Measurements from ENCODE around the gene NKG7.

GRCh38 chr19:51365965-51366388 lies 6.5 kb downstream of the NKG7 start, which contains the start of gene ETFB:
- TF ChIP-seq, protein P1, sequence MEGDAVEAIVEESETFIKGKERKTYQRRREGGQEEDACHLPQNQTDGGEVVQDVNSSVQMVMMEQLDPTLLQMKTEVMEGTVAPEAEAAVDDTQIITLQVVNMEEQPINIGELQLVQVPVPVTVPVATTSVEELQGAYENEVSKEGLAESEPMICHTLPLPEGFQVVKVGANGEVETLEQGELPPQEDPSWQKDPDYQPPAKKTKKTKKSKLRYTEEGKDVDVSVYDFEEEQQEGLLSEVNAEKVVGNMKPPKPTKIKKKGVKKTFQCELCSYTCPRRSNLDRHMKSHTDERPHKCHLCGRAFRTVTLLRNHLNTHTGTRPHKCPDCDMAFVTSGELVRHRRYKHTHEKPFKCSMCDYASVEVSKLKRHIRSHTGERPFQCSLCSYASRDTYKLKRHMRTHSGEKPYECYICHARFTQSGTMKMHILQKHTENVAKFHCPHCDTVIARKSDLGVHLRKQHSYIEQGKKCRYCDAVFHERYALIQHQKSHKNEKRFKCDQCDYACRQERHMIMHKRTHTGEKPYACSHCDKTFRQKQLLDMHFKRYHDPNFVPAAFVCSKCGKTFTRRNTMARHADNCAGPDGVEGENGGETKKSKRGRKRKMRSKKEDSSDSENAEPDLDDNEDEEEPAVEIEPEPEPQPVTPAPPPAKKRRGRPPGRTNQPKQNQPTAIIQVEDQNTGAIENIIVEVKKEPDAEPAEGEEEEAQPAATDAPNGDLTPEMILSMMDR (IDR thresholded peaks at IDR 0.05), result no peak
- TF ChIP-seq POLR2A (IDR thresholded peaks at IDR 0.05) (peak; percentile 62 to 63), POLR2AphosphoS5 (IDR thresholded peaks at IDR 0.05) (peak; percentile 72), EP300 (IDR thresholded peaks at IDR 0.05) (no peak)

All from gastroesophageal sphincter (tissue), 3 donors.